Hematopoietic multipotent progenitor cell treated with erythropoietin and hydrocortisone succinate and interleukin-3 and kit ligand, for 15 days (in vitro differentiated cells): Measurements from ENCODE around the gene CFAP74.
A peak's percentile ranks its signal among the peaks of the same experiment; 100 is the strongest.

Source experiments
- DNase-seq: peaks from one replicate; pipeline ENCODE4 v3.0.0-alpha.2; 2015; ENCODE audit warnings: low spot score

The CFAP74 gene

GRCh38 chr1:1926886-1927660, 76.5 kb downstream of the CFAP74 start:
- DNase-seq = no peak

DNA sequence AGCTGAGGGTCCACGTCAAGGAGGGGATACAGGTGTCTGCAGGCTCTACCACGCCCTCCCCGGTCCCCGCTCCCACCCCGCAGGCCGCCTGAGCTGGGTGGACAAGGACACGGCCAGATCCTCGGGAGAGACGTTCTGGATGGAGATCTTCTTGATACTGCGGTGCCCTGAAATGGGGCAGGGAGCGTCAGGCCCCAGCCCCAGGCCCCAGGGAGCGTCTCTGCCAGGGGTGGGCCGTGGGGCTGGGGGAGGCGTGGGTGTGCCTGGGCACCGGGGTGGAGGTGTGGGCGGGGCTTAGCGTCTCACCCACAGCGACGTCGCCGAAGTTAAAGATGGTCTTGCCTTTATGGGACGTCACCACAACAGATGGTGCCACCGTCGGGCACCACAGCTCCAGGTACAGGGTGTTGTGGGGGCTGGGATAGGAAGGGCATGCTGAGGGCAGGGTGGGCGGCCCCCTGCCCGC, 77.2 kb downstream of the CFAP74 start:
- no peak for DNase-seq

- DNase-seq = no peak
Measured at GRCh38 chr1:1925437-1926345, 77.9 kb downstream of the CFAP74 start.

GRCh38 chr1:1924849-1925248, 78.7 kb downstream of the CFAP74 start:
- DNase-seq = no peak

DNA sequence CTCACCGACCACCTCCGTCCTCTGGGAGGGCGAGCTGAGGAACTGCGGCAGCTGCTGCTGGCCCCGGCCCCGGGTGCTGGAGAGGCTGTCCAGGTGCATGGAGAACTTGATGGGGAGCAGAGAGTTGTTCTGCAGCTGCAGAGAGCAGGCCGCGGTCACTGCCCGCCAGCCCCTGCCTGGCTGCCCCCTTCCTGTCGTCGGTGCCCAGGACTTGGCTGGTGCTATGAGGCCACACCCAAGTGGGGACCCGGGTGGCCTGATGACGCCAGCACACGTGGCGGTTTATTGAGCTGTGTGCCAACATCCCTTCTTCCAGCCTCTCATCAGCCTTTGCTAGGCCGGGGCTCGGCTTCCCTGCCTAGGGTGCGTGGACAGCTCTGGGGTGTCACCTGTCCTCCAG, 79.2 kb downstream of the CFAP74 start:
- DNase-seq = no peak

DNA sequence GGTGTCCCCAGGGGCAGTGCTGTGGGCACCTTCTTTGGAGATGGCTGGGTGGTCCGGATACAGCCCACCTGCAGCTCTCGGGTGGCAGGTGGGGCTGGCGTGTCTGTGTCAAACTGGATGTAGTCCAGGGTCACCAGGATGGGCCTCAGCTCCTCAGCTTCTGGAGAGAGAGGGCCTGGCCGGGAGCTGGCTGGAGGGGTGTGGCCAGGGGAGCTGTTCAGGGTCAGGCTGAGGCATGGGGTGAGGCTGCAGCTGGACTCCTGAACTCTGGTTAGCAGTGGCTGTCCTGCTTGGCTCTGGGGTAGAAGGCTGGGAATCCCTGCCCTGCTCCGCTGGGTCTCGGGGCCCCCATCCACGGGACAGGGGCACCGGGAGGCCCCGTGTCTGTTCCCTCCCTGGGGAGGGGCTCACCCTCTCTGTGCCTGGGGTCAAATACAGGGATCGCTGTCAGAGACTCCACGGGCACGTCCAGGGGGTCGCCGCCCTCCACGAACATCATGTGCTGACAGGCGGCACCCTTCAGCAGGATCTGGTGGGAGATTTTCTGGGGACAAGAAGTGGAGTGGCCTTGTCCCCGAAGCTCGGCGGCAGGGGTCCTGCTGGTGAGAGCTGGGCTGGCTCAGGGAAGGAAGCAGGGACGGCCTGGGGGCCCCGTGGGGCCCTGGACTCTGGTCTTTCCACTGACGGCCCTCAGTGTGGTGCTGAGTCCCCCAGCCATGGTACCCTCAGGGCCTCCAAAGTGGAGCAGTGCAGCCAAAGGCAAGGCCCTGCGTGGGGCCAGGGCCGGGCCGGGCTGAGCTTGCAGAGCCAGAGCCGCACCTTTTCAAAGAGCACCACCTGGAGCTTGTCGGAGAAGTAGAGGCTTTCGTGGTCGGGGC, 80.4 kb downstream of the CFAP74 start:
- DNase-seq = no peak

- DNase-seq = no peak
Measured at GRCh38 chr1:1922702-1922955, 81.0 kb downstream of the CFAP74 start.

GRCh38 chr1:1921901-1922701, 81.5 kb downstream of the CFAP74 start:
- DNase-seq = no peak

DNA sequence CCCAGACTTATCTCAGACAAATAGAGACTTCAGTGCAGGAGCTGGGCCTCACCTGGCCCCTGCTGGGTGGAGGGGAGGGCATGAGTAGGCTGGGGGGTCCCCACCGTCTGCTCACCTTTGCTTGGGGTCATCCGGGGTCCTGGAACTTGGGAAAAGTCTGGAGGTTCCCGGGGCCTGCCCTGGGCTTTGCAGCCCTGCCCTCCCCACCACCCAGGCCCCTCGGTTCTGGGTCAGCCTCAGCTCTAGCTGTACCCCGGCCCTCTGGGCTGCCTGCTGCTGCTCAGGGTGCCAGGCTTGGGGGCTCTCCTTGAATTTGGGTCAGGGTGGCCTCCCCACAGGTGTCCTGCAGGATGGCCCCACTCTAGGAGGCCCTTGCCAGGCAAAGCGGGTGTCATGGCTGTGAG, 82.1 kb downstream of the CFAP74 start:
- DNase-seq = no peak

GRCh38 chr1:1920608-1921458, 82.8 kb downstream of the CFAP74 start:
- no peak for DNase-seq

- no peak for DNase-seq
Measured at GRCh38 chr1:1920057-1920607, 83.5 kb downstream of the CFAP74 start.

GRCh38 chr1:1919304-1920056, 84.1 kb downstream of the CFAP74 start:
- peak; percentile 98 for DNase-seq

DNA sequence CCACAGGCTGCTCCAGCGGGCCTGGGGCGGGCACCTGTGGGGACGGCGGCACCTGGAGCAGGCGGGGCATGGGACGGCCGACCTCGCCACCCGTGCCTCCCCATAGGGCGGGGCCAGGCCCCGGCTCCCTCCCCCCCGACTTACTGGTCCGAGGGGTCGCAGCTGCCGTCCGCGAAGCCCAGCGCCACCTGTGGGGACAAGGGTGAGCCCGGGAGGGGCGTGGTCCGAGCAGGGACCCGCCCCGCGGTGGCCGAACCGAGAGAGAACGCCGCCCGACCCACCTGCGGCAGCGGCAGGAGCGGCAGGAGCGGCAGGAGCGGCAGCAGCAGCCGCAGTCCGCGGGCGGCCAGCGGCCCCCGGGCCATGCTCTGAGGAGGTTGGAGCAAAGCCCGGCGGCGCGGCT, 84.7 kb downstream of the CFAP74 start, which contains the start of gene TMEM52:
Gene TMEM52 (minus strand): TSS at position 379 of the 403 bp plus-strand sequence. CDS start 14 bp downstream, at position 365.
- no peak for DNase-seq

DNA sequence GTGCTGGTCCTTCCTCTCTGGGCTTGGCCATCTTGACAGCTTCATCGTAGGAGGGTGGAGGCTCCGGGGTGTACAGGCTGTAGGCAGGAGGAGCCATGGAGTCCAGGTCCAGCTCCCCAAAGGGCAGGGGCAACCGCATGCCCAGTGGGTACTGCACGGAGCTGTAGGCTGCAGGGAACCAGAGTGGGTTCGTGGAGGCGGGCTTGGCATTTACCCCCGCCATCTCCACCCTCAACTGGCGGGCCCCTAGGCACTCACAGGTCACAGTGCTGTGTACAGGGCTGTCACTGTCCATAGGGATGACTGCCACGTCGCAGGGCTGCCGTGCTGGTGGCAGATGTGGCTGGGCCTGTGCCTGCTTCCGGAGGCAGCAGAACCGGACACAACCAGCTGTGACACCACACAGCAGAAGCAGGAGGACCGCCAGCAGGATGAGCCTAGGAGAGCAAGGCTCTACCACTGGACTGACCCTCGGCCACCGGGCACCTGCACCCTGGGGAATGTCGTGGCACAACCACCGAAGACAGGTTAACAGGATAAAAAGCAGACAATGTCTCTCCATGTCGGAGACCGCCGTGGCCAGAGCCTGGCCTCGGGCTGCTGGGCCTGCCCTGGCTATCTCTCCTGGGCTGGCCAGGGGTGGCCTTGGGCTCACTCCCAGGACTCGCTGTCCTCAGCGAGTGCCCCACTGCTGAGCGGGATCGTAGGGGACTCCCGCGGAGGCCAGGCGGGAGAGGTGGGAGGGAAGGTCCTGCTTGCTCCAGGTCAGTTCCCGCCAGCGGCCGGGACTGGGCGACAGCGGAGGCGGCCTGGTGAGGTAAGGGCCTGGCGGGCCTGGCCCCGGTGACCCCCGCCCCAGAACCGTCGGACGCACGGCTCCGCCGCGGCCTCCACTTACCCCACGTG, 85.3 kb downstream of the CFAP74 start:
- DNase-seq = no peak

GRCh38 chr1:1917304-1917976, 86.1 kb downstream of the CFAP74 start:
- DNase-seq = no peak

- DNase-seq = no peak
Measured at GRCh38 chr1:1916851-1917251, 86.7 kb downstream of the CFAP74 start.
